Measurements from ENCODE around the gene MYCL.

Gene MYCL

GRCh38 chr1:39938856-39939255 lies 37.1 kb upstream of the MYCL start:
- Histone ChIP-seq H3K9me3 (ENCODE audit: severe bottlenecking) (no peaks in the 10 kb centered on the region), H3K36me3 (ENCODE audit: low read depth) (no peaks in the 10 kb centered on the region), H3K27ac (ENCODE audit: poor library complexity, severe bottlenecking) (no peak overlapping the region), H3K4me3 (ENCODE audit: severe bottlenecking) (no peak overlapping the region), H3K27me3 (ENCODE audit: insufficient read depth, poor library complexity, severe bottlenecking) (no peaks in the 10 kb centered on the region), H3K4me1 (ENCODE audit: insufficient read depth, poor library complexity, severe bottlenecking) (peaks cover 20% of the 10 kb centered on the region)
- DNase-seq (ENCODE audit: low spot score) (no peak), ATAC-seq (ENCODE audit: low read depth) (no peak)
- no peak for TF ChIP-seq CTCF (IDR thresholded peaks at IDR 0.05; ENCODE audit: poor library complexity, severe bottlenecking)

- no peak for ATAC-seq (ENCODE audit: low read depth)
- Histone ChIP-seq H3K4me1 (ENCODE audit: insufficient read depth, poor library complexity, severe bottlenecking) (peaks cover 14% of the 10 kb centered on the region), H3K9me3 (ENCODE audit: severe bottlenecking) (no peaks in the 10 kb centered on the region), H3K36me3 (ENCODE audit: low read depth) (no peaks in the 10 kb centered on the region), H3K4me3 (ENCODE audit: severe bottlenecking) (no peak overlapping the region), H3K27ac (ENCODE audit: poor library complexity, severe bottlenecking) (no peak overlapping the region), H3K27me3 (ENCODE audit: insufficient read depth, poor library complexity, severe bottlenecking) (no peaks in the 10 kb centered on the region)
- DNase-seq (ENCODE audit: low spot score) = no peak
- no peak for TF ChIP-seq CTCF (IDR thresholded peaks at IDR 0.05; ENCODE audit: poor library complexity, severe bottlenecking)
Measured at GRCh38 chr1:39936724-39937491, 35.2 kb upstream of the MYCL start.

- no peaks in the 10 kb centered on the region for H3K9me3 ChIP-seq (ENCODE audit: severe bottlenecking)
- no peaks in the 10 kb centered on the region for H3K36me3 ChIP-seq (ENCODE audit: low read depth)
- H3K4me3 ChIP-seq (ENCODE audit: severe bottlenecking) = no peak overlapping the region
- peak overlapping the region; percentile 94 for H3K27ac ChIP-seq (ENCODE audit: poor library complexity, severe bottlenecking)
- ATAC-seq (ENCODE audit: low read depth) (peak; percentile 94), DNase-seq (ENCODE audit: low spot score) (peak; percentile 96)
- H3K27me3 ChIP-seq (ENCODE audit: insufficient read depth, poor library complexity, severe bottlenecking) = no peaks in the 10 kb centered on the region
- peaks cover 14% of the 10 kb centered on the region for H3K4me1 ChIP-seq (ENCODE audit: insufficient read depth, poor library complexity, severe bottlenecking)
- TF ChIP-seq CTCF (IDR thresholded peaks at IDR 0.05; ENCODE audit: poor library complexity, severe bottlenecking) = no peak
Measured at GRCh38 chr1:39933956-39934941, 32.5 kb upstream of the MYCL start.

- DNase-seq (ENCODE audit: low spot score) (no peak), ATAC-seq (ENCODE audit: low read depth) (no peak)
- Histone ChIP-seq H3K9me3 (ENCODE audit: severe bottlenecking) (no peaks in the 10 kb centered on the region), H3K4me3 (ENCODE audit: severe bottlenecking) (no peak overlapping the region), H3K27me3 (ENCODE audit: insufficient read depth, poor library complexity, severe bottlenecking) (no peaks in the 10 kb centered on the region), H3K4me1 (ENCODE audit: insufficient read depth, poor library complexity, severe bottlenecking) (peaks cover 16% of the 10 kb centered on the region), H3K36me3 (ENCODE audit: low read depth) (no peaks in the 10 kb centered on the region), H3K27ac (ENCODE audit: poor library complexity, severe bottlenecking) (no peak overlapping the region)
- no peak for TF ChIP-seq CTCF (IDR thresholded peaks at IDR 0.05; ENCODE audit: poor library complexity, severe bottlenecking)
Measured at GRCh38 chr1:39928809-39929587, 27.3 kb upstream of the MYCL start.
